CD4-positive, CD25-positive, alpha-beta regulatory T cell (primary cell): ENCODE data around the gene FBN3. TPM values are rescaled to one million over a fixed set of nuclear protein-coding genes. Genes with fewer than 3 reads are reported as not detected.
A peak's percentile ranks its signal among the peaks of the same experiment; 100 is the strongest.

ENCODE experiments used
- ATAC-seq, 2 donors: fragments of 150-1000 bp; cut with Tn5 transposase; one replicate each; pipeline ENCODE4 v1.10.0; 2021; ENCODE audit warnings: low read depth in 2 of 2, moderate number of reproducible peaks in 2 of 2, moderate library complexity in 1 of 2
- DNase-seq, 3 donors: peaks; one replicate each; pipeline versions ENCODE4 v3.0.0 to v3.0.0-alpha.2; 2012 to 2022; ENCODE audit warnings: mixed read lengths in 1 of 3
- H3K27ac ChIP-seq: one replicate; pipeline ENCODE4 v1.7.0; 2013; ENCODE audit warnings: mild to moderate bottlenecking, low read length; ENCODE audit not compliant: insufficient read depth, poor library complexity, severe bottlenecking
- H3K27me3 ChIP-seq: one replicate; pipeline ENCODE4 v1.7.0; 2013; ENCODE audit warnings: low read length; ENCODE audit not compliant: control insufficient read depth, insufficient read depth
- H3K36me3 ChIP-seq: one replicate; pipeline ENCODE4 v1.7.0; 2013; ENCODE audit warnings: mild to moderate bottlenecking, low read length, moderate library complexity; ENCODE audit not compliant: control insufficient read depth, insufficient read depth
- H3K4me1 ChIP-seq: 2 replicates; pipeline ENCODE4 v1.7.0; 2013; ENCODE audit warnings: mild to moderate bottlenecking, low read length; ENCODE audit not compliant: insufficient read depth, control insufficient read depth, poor library complexity, severe bottlenecking
- H3K4me3 ChIP-seq: one replicate; pipeline ENCODE4 v1.7.0; 2013; ENCODE audit warnings: low read depth, mild to moderate bottlenecking, low read length, moderate library complexity
- H3K9me3 ChIP-seq, 2 experiments: 1 replicate in 1 of 2; 2 replicates in 1 of 2; pipeline ENCODE4 v1.7.0; 2013; ENCODE audit warnings: low read length in 2 of 2, mild to moderate bottlenecking in 1 of 2, moderate library complexity in 1 of 2; ENCODE audit not compliant: control insufficient read depth in 2 of 2
- H3K27ac Mint-ChIP-seq, 3 donors: one replicate each; pipeline ENCODE4 v1.8.0; 2020 to 2022; ENCODE audit warnings: mild to moderate bottlenecking in 3 of 3, mixed read lengths in 3 of 3, moderate library complexity in 2 of 3
- H3K27me3 Mint-ChIP-seq: one replicate; pipeline ENCODE4 v1.8.0; 2022; ENCODE audit warnings: mild to moderate bottlenecking, mixed read lengths
- H3K36me3 Mint-ChIP-seq: one replicate; pipeline ENCODE4 v1.8.0; 2020; ENCODE audit warnings: mixed read lengths
- H3K4me1 Mint-ChIP-seq, 4 donors: one replicate each; pipeline ENCODE4 v1.8.0; 2020 to 2022; ENCODE audit warnings: mixed read lengths in 4 of 4, mild to moderate bottlenecking in 1 of 4
- H3K4me3 Mint-ChIP-seq, 4 donors: one replicate each; pipeline ENCODE4 v1.8.0; 2020 to 2022; ENCODE audit warnings: mild to moderate bottlenecking in 4 of 4, mixed read lengths in 4 of 4, moderate library complexity in 3 of 4
- H3K9me3 Mint-ChIP-seq, 7 donors: one replicate each; pipeline ENCODE4 v1.8.0; 2020 to 2022; ENCODE audit warnings: mixed read lengths in 7 of 7, mild to moderate bottlenecking in 3 of 7, moderate library complexity in 2 of 7
- polyA plus RNA-seq, 4 donors: library from polyadenylated mRNA; unstranded; fragments of 300-500 nt; fragmentation: Illumina TruSeq; gene quantifications; one replicate each; pipeline ENCODE4 v1.2.3, GENCODE V29; 2021
- total RNA-seq: library from RNA; stranded (reverse); gene quantifications from one replicate; pipeline ENCODE4 v1.2.3, GENCODE V29; 2022

Gene FBN3
- total RNA-seq = 0.07 TPM
- polyA plus RNA-seq = not detected

- Mint-ChIP-seq H3K36me3 (no peaks in the 10 kb centered on the region), H3K9me3 (no peaks in the 10 kb centered on the region), H3K27ac (no peak within 1 kb of the TSS), H3K4me1 (peaks cover 0 to 12% (median 0%) of the 10 kb centered on the region in 4 donors), H3K27me3 (peaks cover 57% of the 10 kb centered on the region), H3K4me3 (peak within 1 kb of the TSS in 2 of 4 donors; percentile 63 to 73)
- Histone ChIP-seq H3K36me3 (no peaks in the 10 kb centered on the region), H3K4me1 (peaks cover 8% of the 10 kb centered on the region), H3K27ac (no peak within 1 kb of the TSS), H3K9me3 (no peaks in the 10 kb centered on the region), H3K27me3 (peaks cover 10% of the 10 kb centered on the region), H3K4me3 (no peak within 1 kb of the TSS)
- no peak for DNase-seq
- no peak for ATAC-seq
Measured at GRCh38 chr19:8149261-8150094, at the start of gene FBN3. Gene FBN3, minus strand, starts transcription at chr19:8149592. Its CDS starts 2,112 bp downstream, at chr19:8147480.

DNA sequence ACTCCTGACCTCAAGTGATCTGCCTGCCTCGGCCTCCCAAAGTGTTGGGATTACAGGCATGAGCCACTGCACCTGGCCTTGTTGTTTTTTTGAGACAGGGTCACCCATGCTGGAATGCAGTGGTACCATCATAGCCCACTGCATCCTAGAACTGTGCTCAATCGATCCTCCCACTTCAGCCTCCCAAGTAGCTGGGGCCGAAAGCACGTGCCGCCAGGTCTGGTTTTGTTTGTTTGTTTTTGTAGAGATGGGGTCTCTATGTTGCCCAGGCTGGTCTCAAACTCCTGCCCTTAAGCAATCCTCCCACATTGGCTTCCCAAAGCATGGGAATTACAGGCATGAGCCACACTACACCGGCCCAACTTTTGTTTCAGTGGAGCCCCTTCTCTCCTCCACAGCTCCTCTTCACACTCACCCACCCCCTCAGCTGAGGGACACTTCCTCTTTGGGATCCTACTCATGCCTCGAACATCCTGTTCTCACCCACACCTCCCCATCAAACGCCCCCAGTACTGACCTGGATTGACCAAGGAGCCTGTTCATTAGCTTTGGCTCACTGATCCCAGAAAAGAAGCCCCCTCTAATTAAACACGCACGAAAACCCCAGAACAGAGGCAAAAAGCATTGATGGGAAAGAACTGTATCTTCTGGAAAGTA lies 47.0 kb upstream of the FBN3 start:
- H3K27me3 ChIP-seq = no peaks in the 10 kb centered on the region
- H3K4me3 Mint-ChIP-seq = peak overlapping the region in 1 of 4 donors; percentile 21
- peaks cover 5% of the 10 kb centered on the region for H3K27me3 Mint-ChIP-seq

DNA sequence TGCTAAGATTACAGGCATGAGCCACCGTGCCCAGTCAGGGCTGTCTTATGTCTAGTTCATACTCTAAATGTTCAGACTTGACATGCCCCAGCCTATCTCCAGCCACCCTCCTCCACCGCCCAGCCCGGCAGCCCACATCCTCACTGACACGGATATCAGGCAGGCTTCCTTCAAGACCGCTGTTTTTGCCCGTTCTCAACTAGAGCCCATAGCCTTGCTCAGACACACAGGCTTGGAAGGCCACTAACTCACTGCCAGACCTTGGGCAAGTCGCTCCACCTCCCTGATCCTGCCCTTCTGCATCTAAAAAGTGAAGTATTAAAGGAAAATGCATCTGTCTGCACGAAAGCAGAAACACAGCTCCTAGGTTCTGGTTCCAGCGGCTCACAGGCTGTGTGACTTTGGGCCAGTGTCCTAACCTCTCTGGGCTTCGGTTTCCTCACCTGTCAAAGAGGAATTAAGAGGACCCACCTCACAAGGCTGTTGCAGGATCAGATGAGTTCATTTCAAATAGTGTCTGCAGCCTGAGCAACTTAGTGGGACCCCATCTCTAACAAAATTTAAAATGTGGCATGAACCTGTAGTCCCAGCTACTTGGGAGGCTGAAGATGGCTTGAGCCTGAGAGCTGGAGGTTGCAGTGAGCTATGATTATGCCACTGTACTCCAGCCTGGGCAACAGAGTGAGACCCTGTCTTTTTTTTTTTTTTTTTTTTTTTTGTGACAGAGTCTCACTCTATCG lies 45.3 kb upstream of the FBN3 start:
- Histone ChIP-seq H3K36me3 (no peaks in the 10 kb centered on the region), H3K4me3 (peak overlapping the region; percentile 62), H3K4me1 (peaks cover 24% of the 10 kb centered on the region), H3K27me3 (no peaks in the 10 kb centered on the region), H3K27ac (peak overlapping the region; percentile 76), H3K9me3 (no peaks in the 10 kb centered on the region)
- DNase-seq (peak; percentile 15 to 90 (median 63)), ATAC-seq (peak; percentile 65 to 68)
- H3K27me3 Mint-ChIP-seq = no peaks in the 10 kb centered on the region
- H3K9me3 Mint-ChIP-seq = peaks cover 0 to 1% (median 0%) of the 10 kb centered on the region in 7 donors
- H3K27ac Mint-ChIP-seq = peak overlapping the region; percentile 95 to 98 (median 96)
- no peaks in the 10 kb centered on the region for H3K36me3 Mint-ChIP-seq
- peak overlapping the region; percentile 11 to 88 (median 82) for H3K4me3 Mint-ChIP-seq
- peaks cover 0 to 54% (median 30%) of the 10 kb centered on the region in 4 donors for H3K4me1 Mint-ChIP-seq

More for the DNA sequence above, 47.0 kb upstream of the FBN3 start:
- Mint-ChIP-seq H3K36me3 (no peaks in the 10 kb centered on the region), H3K4me1 (peaks cover 0 to 54% (median 30%) of the 10 kb centered on the region in 4 donors), H3K9me3 (peaks cover 0 to 1% (median 0%) of the 10 kb centered on the region in 7 donors), H3K27ac (peak overlapping the region; percentile 2 to 87 (median 20))
- Histone ChIP-seq H3K36me3 (no peaks in the 10 kb centered on the region), H3K27ac (no peak overlapping the region), H3K4me3 (no peak overlapping the region), H3K9me3 (no peaks in the 10 kb centered on the region), H3K4me1 (peaks cover 24% of the 10 kb centered on the region)
- ATAC-seq (no peak), DNase-seq (no peak)

DNA sequence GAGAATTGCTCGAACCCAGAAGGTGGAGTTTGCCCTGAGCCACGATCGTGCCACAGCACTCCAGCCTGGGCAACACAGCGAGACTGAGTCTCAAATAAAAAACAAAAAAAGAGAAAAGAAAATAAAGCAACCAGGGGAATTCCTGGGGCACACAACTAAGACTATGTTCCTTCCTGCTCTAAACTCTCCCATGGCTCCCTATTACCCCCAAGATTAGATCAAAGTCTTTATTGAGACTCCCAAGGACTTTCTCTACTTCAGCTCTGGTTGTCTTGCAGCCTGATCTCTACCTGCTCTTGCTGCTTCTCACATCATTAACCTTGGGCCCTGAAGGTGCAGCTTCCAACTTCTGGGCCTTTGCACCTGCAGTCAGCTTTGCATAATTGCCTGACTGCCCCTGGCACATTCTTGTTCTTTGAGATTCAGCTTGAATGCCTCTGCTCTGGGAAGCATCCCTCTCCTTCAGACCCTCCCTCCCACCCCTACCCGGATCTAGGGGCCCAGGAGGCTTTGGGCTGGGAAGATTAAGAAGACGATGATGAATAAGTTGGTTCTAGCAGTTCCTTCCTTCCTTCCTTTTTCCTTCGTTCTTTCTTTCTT lies 42.9 kb upstream of the FBN3 start:
- H3K4me1 ChIP-seq = peaks cover 24% of the 10 kb centered on the region
- H3K9me3 Mint-ChIP-seq = peaks cover 0 to 1% (median 0%) of the 10 kb centered on the region in 7 donors
- H3K27me3 Mint-ChIP-seq = no peaks in the 10 kb centered on the region
- H3K27ac ChIP-seq = peak overlapping the region; percentile 5
- ATAC-seq (no peak), DNase-seq (no peak)
- H3K4me3 ChIP-seq = no peak overlapping the region
- H3K9me3 ChIP-seq = no peaks in the 10 kb centered on the region
- H3K36me3 ChIP-seq = no peaks in the 10 kb centered on the region
- H3K4me3 Mint-ChIP-seq = peak overlapping the region in 3 of 4 donors; percentile 26 to 74 (median 48)
- H3K36me3 Mint-ChIP-seq = no peaks in the 10 kb centered on the region
- peak overlapping the region; percentile 67 to 86 (median 85) for H3K27ac Mint-ChIP-seq
- H3K4me1 Mint-ChIP-seq = peaks cover 0 to 53% (median 32%) of the 10 kb centered on the region in 4 donors
- H3K27me3 ChIP-seq = no peaks in the 10 kb centered on the region

DNA sequence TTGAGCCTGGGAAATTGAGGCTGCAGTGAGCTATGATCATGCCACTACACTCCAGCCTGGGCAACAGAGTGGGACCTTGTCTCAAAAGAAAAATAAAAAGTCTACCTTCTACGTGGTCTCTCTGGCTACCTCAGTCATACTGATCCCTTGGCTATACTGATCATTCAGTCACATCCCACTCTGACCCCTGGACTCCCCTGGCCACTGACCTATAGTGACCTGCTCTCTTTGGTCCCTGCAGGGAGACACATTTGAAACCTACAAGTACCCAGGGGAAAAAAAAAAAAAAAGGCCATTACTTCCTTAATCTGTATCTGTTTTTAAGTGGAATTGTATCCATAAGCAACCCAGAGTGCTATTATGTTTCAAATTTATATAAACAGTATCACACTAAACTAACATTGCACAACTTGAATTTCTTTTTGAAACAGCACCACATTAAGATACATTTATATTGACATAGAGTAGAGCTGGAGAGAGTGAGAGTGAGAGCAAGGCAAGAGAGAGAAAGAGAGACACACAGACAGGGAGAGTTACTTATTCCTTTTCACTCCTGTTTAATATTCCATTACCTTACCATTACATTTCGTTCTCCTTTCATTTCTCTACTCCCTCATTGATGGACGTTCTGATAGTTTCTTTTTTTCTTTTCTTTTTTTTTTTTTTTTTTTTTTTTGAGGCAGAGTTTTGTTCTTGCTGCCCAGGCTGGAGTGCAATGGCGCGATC lies 36.1 kb upstream of the FBN3 start:
- Histone ChIP-seq H3K4me1 (peaks cover 15% of the 10 kb centered on the region), H3K36me3 (no peaks in the 10 kb centered on the region), H3K4me3 (no peak overlapping the region), H3K27ac (no peak overlapping the region), H3K27me3 (no peaks in the 10 kb centered on the region), H3K9me3 (no peaks in the 10 kb centered on the region)
- H3K36me3 Mint-ChIP-seq = no peaks in the 10 kb centered on the region
- H3K4me1 Mint-ChIP-seq = peaks cover 0 to 21% (median 13%) of the 10 kb centered on the region in 4 donors
- ATAC-seq (no peak), DNase-seq (no peak)
- H3K27ac Mint-ChIP-seq = peak overlapping the region in 1 of 3 donors; percentile 72
- no peaks in the 10 kb centered on the region for H3K9me3 Mint-ChIP-seq
- peak overlapping the region in 1 of 4 donors; percentile 1 for H3K4me3 Mint-ChIP-seq
- H3K27me3 Mint-ChIP-seq = no peaks in the 10 kb centered on the region

DNA sequence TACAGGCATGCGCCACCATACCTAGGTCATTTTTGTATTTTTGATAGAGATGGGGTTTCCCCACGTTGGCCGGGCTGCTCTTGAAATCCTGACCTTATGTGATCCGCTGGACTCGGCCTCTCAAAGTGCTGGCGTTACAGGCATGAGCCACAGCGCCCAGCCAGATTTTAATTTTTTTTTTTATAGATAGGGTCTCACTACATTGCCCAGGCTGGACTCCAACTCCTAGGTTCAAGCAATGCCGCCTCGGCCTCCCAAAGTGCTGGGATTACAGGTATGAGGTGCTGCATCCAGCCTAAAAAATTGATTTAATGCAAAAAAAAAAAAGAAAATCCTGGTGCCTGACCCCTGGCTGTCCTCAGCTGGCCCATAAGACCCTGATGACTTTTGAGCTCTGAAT lies 34.9 kb upstream of the FBN3 start:
- H3K4me3 Mint-ChIP-seq = no peak overlapping the region
- H3K27me3 Mint-ChIP-seq = no peaks in the 10 kb centered on the region
- Histone ChIP-seq H3K9me3 (no peaks in the 10 kb centered on the region), H3K4me1 (peaks cover 15% of the 10 kb centered on the region), H3K4me3 (no peak overlapping the region), H3K36me3 (no peaks in the 10 kb centered on the region), H3K27ac (no peak overlapping the region), H3K27me3 (no peaks in the 10 kb centered on the region)
- no peaks in the 10 kb centered on the region for H3K36me3 Mint-ChIP-seq
- H3K9me3 Mint-ChIP-seq = no peaks in the 10 kb centered on the region
- no peak for DNase-seq
- H3K27ac Mint-ChIP-seq = no peak overlapping the region
- no peak for ATAC-seq
- H3K4me1 Mint-ChIP-seq = peaks cover 0 to 21% (median 13%) of the 10 kb centered on the region in 4 donors

- H3K27me3 ChIP-seq = no peaks in the 10 kb centered on the region
- Mint-ChIP-seq H3K4me3 (no peak overlapping the region), H3K4me1 (peaks cover 3 to 22% (median 10%) of the 10 kb centered on the region in 4 donors), H3K27me3 (no peaks in the 10 kb centered on the region), H3K27ac (no peak overlapping the region), H3K36me3 (no peaks in the 10 kb centered on the region), H3K9me3 (no peaks in the 10 kb centered on the region)
- DNase-seq (no peak), ATAC-seq (no peak)
- H3K9me3 ChIP-seq = no peaks in the 10 kb centered on the region
- H3K36me3 ChIP-seq = no peaks in the 10 kb centered on the region
- peaks cover 15% of the 10 kb centered on the region for H3K4me1 ChIP-seq
- no peak overlapping the region for H3K4me3 ChIP-seq
- no peak overlapping the region for H3K27ac ChIP-seq
Measured at GRCh38 chr19:8180018-8180417, 30.6 kb upstream of the FBN3 start.
